ENCODE measurements around the gene DST.

GRCh38 chr6:56652994-56653393 lies 10.3 kb upstream of the DST start:
- no peak for TF ChIP-seq CTCF (IDR thresholded peaks at IDR 0.05; ENCODE audit: poor library complexity)
- TF ChIP-seq EZH2 (IDR thresholded peaks at IDR 0.05; ENCODE audit: borderline replicate concordance), result no peak

Measured in hepatocyte (in vitro differentiated cells).